Measurements from ENCODE around the gene TERT. TPM values are rescaled to one million over a fixed set of nuclear protein-coding genes. Genes with fewer than 3 reads are reported as not detected.

The TERT gene
- polyA plus RNA-seq, 2 of the 4 experiments (the other 2 are of a cell fraction) = 1.1 to 4.0 TPM

- TF ChIP-seq FOXS1 (CRISPR knock-in tag; IDR thresholded peaks at IDR 0.05) (no peak), POLR2A (IDR thresholded peaks at IDR 0.05; ENCODE audit: low read length) (no peak), MAX (IDR thresholded peaks at IDR 0.05) (no peak), ELK1 (IDR thresholded peaks at IDR 0.05; ENCODE audit: low read depth, low read length) (no peak), ZFP36 (IDR thresholded peaks at IDR 0.05; ENCODE audit: borderline replicate concordance, partially characterized antibody) (no peak), RAD21 (conservative IDR thresholded peaks at IDR 0.05 in 1 of 2, IDR thresholded peaks at IDR 0.05 in 1 of 2) (peak in 1 of 2 experiments; percentile 11; a peak in 1 of 5 replicates), PHF8 (IDR thresholded peaks at IDR 0.05; ENCODE audit: borderline replicate concordance, low read depth) (no peak)
- DNase-seq (ENCODE audit: low read depth in 1 of 2, low spot score in 1 of 2) (peak in 1 of 2 experiments; percentile 30), FAIRE-seq (no peak), ATAC-seq (peak in 1 of 2 experiments; percentile 55; a peak in 3 of 6 replicates)
- Histone ChIP-seq H3K4me3 (no peak overlapping the region), H3K9me3 (peaks cover 16% of the 10 kb centered on the region; the same call in 2 of the 3 replicates), H3K4me2 (no peak overlapping the region), H3K4me1 (no peaks in the 10 kb centered on the region), H3K27ac (no peak overlapping the region)
- WGBS (ENCODE audit: missing lambda C conversion rate) = 30% methylated on average over 7 of the region's 8 CpGs
- POLR2A ChIA-PET = no interaction called here
- CTCF ChIA-PET = interaction anchor here (0.6 to 1.6 kb wide), 7 partner anchors 14 to 410 kb away, joined by 3 to 6 read pairs (median 3); no protein-coding TSS in a partner anchor
Measured at GRCh38 chr5:1235379-1235778, 59.5 kb downstream of the TERT start.

- ChIA-PET CTCF (interaction anchor here (0.6 to 1.0 kb wide), 3 partner anchors 65 to 129 kb away, joined by 3 to 4 read pairs (median 3); no protein-coding TSS in a partner anchor), POLR2A (no interaction called here)
- TF ChIP-seq ATOH8 (CRISPR knock-in tag; IDR thresholded peaks at IDR 0.05; ENCODE audit: low read depth) (no peak), EHMT2 (IDR thresholded peaks at IDR 0.05; ENCODE audit: low read depth) (no peak), TP53 (CRISPR knock-in tag; IDR thresholded peaks at IDR 0.05) (no peak), HOXA7 (CRISPR knock-in tag; IDR thresholded peaks at IDR 0.05) (no peak), SMC3 (IDR thresholded peaks at IDR 0.05) (no peak), TFCP2L1 (CRISPR knock-in tag; IDR thresholded peaks at IDR 0.05) (no peak), ELK1 (IDR thresholded peaks at IDR 0.05; ENCODE audit: low read depth, low read length) (no peak), SREBF2 (IDR thresholded peaks at IDR 0.05) (no peak), FOSB (CRISPR knock-in tag; IDR thresholded peaks at IDR 0.05) (no peak), MAFK (IDR thresholded peaks at IDR 0.05; ENCODE audit: partially characterized antibody) (no peak), NR3C1 (IDR thresholded peaks at IDR 0.05) (no peak), FOSL2 (IDR thresholded peaks at IDR 0.05) (no peak), FOSL2 (CRISPR knock-in tag; IDR thresholded peaks at IDR 0.05) (no peak), RAD21 (conservative IDR thresholded peaks at IDR 0.05 in 1 of 2, IDR thresholded peaks at IDR 0.05 in 1 of 2) (no peak), BHLHE40 (IDR thresholded peaks at IDR 0.05; ENCODE audit: low read depth, low read length) (no peak), CBX8 (IDR thresholded peaks at IDR 0.05) (no peak), RCOR1 (IDR thresholded peaks at IDR 0.05; ENCODE audit: low read depth, low read length) (no peak), MYC (IDR thresholded peaks at IDR 0.05; ENCODE audit: borderline replicate concordance, low read length) (no peak), USF2 (IDR thresholded peaks at IDR 0.05) (no peak)
- H3K9me3 ChIP-seq = peaks cover 16% of the 10 kb centered on the region; the same call in 2 of the 3 replicates
- no peak overlapping the region for H3K4me2 ChIP-seq
- FAIRE-seq (no peak), ATAC-seq (no peak), DNase-seq (ENCODE audit: low read depth in 1 of 2, low spot score in 1 of 2) (no peak)
- no peak overlapping the region for H3K4me3 ChIP-seq
- WGBS (ENCODE audit: missing lambda C conversion rate) = 74% methylated on average over 22 of the region's 25 CpGs
- H3K4me1 ChIP-seq = no peaks in the 10 kb centered on the region
- no peak overlapping the region for H3K27ac ChIP-seq
Measured at GRCh38 chr5:1232780-1233179, 62.1 kb downstream of the TERT start.
